ENCODE results near the gene RRAGD. TPM values are rescaled to one million over a fixed set of nuclear protein-coding genes. Genes with fewer than 3 reads are reported as not detected.

RRAGD gene
- total and polyA plus RNA-seq, 11 donors: 25.8 to 147 (median 96.7) TPM

- ATAC-seq (no peak), DNase-seq (no peak)
- no peaks in the 10 kb centered on the region for H3K9me3 ChIP-seq
- intact Hi-C loops (cut with DNase I): no loop called here
- 79 to 90% (median 86%) methylated on average over 2 of the region's 2 CpGs for WGBS, 4 donors
- H3K36me3 ChIP-seq: peaks cover 0 to 16% (median 0%) of the 10 kb centered on the region in 9 donors
- TF ChIP-seq POLR2A (IDR thresholded peaks at IDR 0.05) (no peak), CTCF (IDR thresholded peaks at IDR 0.05) (no peak)
- no peak overlapping the region for H3K27ac ChIP-seq
- peaks cover 0 to 33% (median 5%) of the 10 kb centered on the region in 12 donors for H3K4me1 ChIP-seq
- H3K4me3 ChIP-seq: no peak overlapping the region
- no peaks in the 10 kb centered on the region for H3K27me3 ChIP-seq
Observed at GRCh38 chr6:89381031-89381430, 31.0 kb downstream of the RRAGD start.

GRCh38 chr6:89379281-89379680, 32.8 kb downstream of the RRAGD start:
- H3K4me3 ChIP-seq: no peak overlapping the region
- TF ChIP-seq CTCF (IDR thresholded peaks at IDR 0.05): no peak
- TF ChIP-seq POLR2A (IDR thresholded peaks at IDR 0.05): no peak
- DNase-seq (peak in 1 of 5 donors; percentile 38), ATAC-seq (peak in 3 of 4 donors; percentile 44 to 66 (median 54))
- intact Hi-C loops (cut with DNase I): loop anchor here in 1 of 10 donors (5.0 kb wide), 1 partner anchor 33 kb away; the partner anchor contains the start of gene RRAGD
- no peaks in the 10 kb centered on the region for H3K9me3 ChIP-seq
- H3K27ac ChIP-seq: peak overlapping the region in 5 of 12 donors; percentile 20 to 49 (median 42)
- H3K27me3 ChIP-seq: no peaks in the 10 kb centered on the region
- peaks cover 0 to 34% (median 9%) of the 10 kb centered on the region in 12 donors for H3K4me1 ChIP-seq
- 22 to 43% (median 34%) methylated on average over 5 of the region's 5 CpGs for WGBS, 4 donors
- peaks cover 0 to 16% (median 0%) of the 10 kb centered on the region in 9 donors for H3K36me3 ChIP-seq

- WGBS, 4 donors: 79 to 92% (median 84%) methylated on average over 4 of the region's 4 CpGs
- Histone ChIP-seq H3K27me3 (no peaks in the 10 kb centered on the region), H3K9me3 (no peaks in the 10 kb centered on the region), H3K27ac (peak overlapping the region in 5 of 12 donors; percentile 20 to 49 (median 42)), H3K36me3 (peaks cover 0 to 15% (median 0%) of the 10 kb centered on the region in 9 donors), H3K4me3 (no peak overlapping the region), H3K4me1 (peaks cover 0 to 29% (median 9%) of the 10 kb centered on the region in 12 donors)
- DNase-seq (no peak), ATAC-seq (peak; percentile 34 to 50 (median 44))
- intact Hi-C loops (cut with DNase I): loop anchor here in 1 of 10 donors (5.0 kb wide), 1 partner anchor 34 kb away; the partner anchor contains the start of gene RRAGD
- TF ChIP-seq CTCF (IDR thresholded peaks at IDR 0.05): no peak
- no peak for TF ChIP-seq POLR2A (IDR thresholded peaks at IDR 0.05)
Observed at GRCh38 chr6:89378628-89379027, 33.4 kb downstream of the RRAGD start.

- TF ChIP-seq CTCF (IDR thresholded peaks at IDR 0.05) (peak in 6 of 12 donors; percentile 6 to 39 (median 17)), POLR2A (IDR thresholded peaks at IDR 0.05) (no peak)
- H3K27ac ChIP-seq: peak overlapping the region in 4 of 12 donors; percentile 7 to 31 (median 26)
- ATAC-seq (peak in 3 of 4 donors; percentile 64 to 76 (median 72)), DNase-seq (peak; percentile 35 to 65 (median 42))
- no peaks in the 10 kb centered on the region for H3K27me3 ChIP-seq
- peaks cover 0 to 13% (median 0%) of the 10 kb centered on the region in 9 donors for H3K36me3 ChIP-seq
- H3K4me3 ChIP-seq: no peak overlapping the region
- 60 to 65% (median 63%) methylated on average over 6 of the region's 6 CpGs for WGBS, 4 donors
- H3K9me3 ChIP-seq: no peaks in the 10 kb centered on the region
- intact Hi-C loops (cut with DNase I): loop anchor here in 1 of 10 donors (5.0 kb wide), 1 partner anchor 37 kb away; the partner anchor contains the start of gene RRAGD
- H3K4me1 ChIP-seq: peaks cover 0 to 36% (median 10%) of the 10 kb centered on the region in 12 donors
Observed at GRCh38 chr6:89375427-89376267, 36.4 kb downstream of the RRAGD start.

All from heart left ventricle (tissue), 16 donors.